GM19397 (cell line): ENCODE measurements around the gene TMEM178A.

ENCODE experiments used
- ATAC-seq: cut with Tn5 transposase; IDR thresholded peaks from one replicate; pipeline ENCODE4 v1.9.1; 2021; ENCODE audit warnings: mild to moderate bottlenecking, moderate library complexity; ENCODE audit not compliant: unreplicated experiment

Gene TMEM178A

DNA sequence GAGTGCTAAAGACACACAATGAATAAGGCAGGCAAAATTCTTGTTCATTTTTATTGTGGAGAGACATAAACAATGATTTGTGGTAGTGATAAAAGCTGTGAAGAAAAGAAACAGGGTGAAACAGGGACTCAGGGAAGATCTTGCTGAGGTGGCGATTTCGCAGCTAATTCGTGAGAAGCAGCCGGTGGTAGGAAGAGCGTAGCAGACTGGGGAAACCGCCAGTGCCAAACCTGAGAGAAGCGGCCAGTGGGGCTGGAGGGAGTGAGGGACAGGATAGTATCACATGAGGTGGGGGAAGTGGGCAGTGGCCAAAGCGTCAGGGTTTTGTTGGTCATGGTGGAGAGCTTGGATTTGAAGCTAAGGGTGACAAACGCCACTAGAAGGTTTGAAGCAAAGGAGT lies 42.3 kb downstream of the TMEM178A start:
- no peak for ATAC-seq

DNA sequence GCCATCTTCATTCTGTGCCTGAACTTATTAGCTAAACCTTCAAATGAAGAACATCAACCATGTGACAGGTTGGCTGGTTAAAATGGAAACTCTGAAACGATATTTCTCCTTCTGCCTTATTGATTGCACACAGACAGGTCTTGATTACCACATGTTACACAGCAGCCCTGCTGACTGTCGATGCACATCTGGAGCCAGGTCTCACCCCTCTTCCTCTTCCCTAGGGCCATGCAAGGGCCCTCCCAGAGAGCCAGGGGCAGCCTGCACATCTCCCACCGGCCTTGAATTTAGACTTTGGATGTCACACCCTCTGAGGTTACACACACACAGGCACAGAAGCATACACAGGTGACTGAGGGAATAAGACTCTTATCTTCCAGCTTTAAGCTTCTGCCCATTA lies 45.1 kb downstream of the TMEM178A start:
- ATAC-seq: no peak

DNA sequence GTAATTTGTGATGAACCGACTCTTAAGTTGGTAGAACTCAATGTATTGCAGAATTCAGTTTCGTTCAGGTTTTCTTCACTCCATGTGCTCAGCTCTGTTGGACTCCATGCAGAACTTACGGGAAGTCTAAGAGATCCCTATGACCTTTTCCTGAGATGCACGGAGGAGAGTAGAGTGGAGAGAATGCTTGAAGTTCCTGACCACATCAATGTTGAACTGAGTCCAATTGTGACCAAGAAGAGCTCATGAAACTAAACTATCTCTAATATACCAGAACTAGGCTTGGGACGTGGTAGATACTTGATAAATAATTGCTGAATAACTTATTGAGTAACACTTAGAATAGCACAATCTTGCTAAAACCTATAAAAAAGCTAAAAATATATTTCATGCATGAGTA lies 47.2 kb downstream of the TMEM178A start:
- no peak for ATAC-seq

DNA sequence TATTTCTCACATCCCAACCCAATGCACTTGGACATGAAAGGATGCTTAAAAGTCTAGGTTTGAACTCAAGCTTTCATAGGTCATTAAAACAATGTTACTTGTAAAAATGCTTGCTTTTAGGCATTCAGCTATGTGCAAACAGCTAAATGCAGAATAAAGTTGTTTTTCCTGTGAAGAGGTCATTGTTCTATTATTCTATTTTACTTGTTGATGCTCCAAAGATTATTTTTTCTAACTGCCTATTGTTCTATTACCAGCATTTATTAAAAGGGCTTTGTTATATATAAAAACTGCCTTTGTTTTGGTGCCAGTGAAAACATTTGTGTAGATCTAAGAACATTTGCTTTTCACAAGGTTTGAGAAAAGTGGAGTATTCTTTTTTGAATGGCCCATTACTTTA lies 49.4 kb downstream of the TMEM178A start:
- ATAC-seq: no peak

DNA sequence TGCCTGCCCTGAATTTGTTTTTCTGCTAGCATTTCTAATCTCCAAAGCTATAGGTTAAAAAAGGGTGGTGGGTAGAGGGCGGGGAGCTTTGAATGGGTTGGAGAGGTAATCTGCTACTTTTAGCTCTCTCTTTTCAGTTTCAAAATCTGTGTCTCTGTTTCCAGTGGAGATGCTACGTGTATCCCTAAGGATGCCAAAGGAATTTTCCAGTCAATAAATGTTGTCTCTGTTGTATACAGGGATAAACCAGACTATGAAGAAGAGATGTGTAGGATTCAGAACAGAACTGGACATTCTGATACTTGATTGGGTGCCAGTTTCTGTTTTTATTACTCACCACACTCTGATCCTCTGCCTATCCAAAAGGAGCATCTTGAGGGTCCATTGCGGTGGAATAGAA lies 50.1 kb downstream of the TMEM178A start:
- no peak for ATAC-seq

DNA sequence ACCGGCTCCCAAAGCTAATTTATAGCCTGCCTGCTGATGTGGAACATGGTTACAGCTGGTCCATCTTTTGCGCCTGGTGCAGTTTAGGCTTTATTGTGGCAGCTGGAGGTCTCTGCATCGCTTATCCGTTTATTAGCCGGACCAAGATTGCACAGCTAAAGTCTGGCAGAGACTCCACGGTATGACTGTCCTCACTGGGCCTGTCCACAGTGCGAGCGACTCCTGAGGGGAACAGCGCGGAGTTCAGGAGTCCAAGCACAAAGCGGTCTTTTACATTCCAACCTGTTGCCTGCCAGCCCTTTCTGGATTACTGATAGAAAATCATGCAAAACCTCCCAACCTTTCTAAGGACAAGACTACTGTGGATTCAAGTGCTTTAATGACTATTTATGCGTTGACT lies 51.4 kb downstream of the TMEM178A start:
- no peak for ATAC-seq

DNA sequence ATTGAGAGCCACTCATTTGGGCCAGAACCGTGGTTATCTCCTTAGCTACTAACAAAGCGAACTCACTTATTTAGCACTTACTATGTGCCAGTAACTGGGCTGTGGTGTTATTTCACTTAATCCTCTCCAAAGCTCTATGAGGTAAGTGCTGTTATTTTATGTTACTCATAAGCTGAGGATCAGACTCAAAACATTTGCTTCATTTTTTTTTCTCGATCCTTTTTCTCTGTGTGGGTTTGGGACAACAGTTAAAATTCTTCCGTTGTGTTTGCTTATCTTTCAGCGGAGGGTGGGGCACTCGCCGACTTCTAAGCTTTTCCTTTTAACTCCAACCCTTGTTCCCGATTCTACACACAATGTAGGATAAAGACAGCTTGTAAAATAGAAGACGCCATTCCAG lies 52.8 kb downstream of the TMEM178A start:
- ATAC-seq: no peak

DNA sequence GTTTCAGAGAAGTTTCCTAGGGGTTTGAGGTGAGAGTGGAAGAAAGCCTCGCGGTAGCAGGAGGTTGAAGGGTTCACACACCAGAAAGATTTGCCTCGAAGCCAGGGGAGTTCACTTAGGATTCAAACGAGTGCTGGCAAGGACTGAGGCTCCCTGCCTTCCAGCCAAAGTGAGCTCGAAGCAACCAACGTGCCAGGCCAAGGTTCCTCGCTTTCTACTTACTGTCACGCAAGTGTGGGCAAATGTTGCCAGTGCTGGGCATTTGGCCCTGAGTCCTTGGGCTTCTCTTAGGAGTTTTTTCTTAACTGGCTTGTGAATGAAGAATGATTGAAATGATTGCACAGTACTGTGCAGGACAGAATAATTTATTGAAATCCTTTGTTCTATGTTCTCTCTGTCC lies 53.6 kb downstream of the TMEM178A start:
- no peak for ATAC-seq

DNA sequence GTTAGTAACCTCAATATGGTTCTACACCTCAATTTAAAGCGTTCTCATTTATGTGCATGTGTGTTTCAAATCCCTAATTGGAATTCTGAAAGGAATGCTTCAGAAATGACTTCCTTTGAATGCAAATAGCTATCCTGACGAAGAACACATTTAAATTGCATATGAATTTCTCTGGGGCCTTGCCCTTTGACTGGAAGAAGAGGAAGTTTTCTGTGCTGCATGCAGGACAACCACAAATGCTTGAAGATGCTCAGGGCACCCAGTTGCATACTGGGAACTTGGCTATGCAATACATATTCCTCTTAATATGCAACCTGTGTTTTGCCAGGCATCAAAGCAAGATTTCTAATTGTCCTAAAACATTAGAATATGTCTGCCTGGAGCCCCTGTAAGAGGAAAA lies 55.3 kb downstream of the TMEM178A start:
- ATAC-seq: no peak

DNA sequence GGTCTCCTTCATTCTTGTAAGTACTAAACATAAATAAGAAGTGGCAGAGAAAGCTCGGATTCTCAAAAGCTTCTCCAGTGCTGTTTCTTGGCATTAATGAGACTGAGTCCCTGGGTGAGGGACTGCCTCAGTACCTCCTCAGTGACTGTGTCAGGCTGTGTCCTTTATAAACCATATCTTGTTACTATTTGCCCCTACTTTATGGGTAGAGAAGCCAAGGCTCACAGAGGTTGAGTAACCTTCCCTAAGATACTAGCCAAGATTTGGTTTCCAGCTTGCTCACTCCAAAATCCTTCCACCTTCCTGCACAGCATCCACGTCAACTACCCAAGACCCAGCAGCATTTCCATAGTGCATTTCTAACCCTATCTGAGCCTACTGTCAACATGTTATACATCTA lies 57.8 kb downstream of the TMEM178A start:
- no peak for ATAC-seq

DNA sequence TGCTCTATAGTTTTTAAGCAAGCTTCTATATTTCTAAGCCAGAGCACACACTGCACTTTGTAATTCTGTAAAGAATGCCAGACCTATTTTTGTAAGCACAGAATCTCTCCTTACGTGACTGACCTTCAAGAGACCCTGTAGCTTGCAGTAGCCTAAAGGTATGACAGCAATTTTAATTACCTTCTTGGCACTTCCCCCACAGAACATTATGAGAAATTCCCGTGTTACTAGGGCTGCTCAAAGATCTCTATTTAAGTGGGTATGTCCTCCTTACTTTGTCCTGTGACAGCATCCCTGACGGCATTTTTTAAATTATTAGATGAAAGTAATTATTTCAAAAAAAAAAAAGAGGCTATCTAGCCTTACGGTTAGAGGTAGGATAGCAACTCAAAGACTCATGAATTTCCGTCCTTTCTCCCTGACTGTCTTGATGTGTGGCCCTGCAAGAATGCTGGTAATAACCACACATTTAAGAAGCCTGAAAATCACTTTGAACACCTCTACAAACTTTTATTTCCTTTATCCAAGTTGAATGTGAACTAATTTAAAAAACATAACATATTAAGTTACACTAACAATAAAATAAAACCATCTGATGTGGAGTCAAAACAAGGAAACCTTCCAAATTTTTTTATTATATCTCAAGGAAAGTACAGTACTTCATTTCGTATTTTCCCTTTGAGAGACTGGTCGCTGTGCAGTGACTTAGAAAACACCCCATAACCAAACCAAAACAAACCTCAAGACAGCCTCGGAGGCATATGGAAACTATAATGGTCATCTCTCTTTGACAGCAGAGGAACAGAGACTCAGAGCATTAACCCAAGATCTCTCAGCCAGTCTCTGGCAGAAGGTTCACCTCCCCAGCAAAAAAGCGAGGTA lies 58.5 kb downstream of the TMEM178A start:
- ATAC-seq: no peak

DNA sequence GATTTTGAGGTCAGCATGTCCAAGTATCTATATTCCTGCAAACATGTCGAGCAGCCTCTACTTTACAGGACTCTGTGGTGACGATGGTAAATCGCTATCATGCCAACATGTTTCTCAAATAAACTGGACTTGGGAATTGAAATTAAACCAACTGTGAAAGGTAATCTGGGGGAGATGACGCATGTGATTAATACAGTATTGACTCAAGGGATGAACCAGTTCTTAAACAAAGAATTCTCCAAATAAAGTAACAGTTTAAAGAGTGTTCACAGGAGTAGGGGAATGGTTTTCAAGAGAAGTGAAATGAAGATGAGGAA lies 59.1 kb downstream of the TMEM178A start:
- no peak for ATAC-seq

DNA sequence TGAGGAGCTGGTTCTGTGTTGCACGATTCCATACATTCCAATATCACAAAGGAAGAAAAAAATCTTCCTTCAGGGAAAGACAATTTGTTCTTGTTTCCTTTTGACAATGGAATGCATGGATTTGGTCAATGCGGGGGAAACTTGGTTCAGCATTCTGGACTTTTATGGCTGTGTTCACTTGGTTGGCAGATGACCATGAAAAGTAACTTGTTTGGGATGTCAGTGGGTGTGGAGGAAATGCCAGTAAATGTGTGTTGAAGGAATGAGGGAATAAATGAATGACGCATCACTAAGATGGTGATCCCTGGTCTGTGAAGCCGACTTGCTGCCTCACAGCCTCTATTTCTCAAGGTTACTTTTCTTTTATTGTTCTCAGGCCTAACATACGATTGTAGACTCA lies 59.7 kb downstream of the TMEM178A start:
- no peak for ATAC-seq

DNA sequence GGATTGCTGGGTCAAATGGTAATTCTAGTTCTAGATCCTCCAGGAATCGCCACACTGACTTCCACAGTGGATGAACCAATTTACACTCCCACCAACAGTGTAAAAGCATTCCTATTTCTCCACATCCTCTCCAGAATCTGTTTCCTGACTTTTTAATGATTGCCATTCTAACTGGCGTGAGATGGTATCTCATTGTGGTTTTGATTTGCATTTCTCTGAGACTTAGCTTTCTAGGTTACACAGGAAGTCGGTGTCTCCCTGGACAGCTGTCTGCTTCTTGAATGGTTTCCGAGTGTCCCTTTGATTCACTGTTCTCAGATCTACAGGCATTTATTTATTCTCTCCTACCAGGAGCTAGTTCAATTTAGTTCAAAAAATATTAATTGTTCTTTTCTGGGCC lies 62.4 kb downstream of the TMEM178A start:
- peak; percentile 55 for ATAC-seq

DNA sequence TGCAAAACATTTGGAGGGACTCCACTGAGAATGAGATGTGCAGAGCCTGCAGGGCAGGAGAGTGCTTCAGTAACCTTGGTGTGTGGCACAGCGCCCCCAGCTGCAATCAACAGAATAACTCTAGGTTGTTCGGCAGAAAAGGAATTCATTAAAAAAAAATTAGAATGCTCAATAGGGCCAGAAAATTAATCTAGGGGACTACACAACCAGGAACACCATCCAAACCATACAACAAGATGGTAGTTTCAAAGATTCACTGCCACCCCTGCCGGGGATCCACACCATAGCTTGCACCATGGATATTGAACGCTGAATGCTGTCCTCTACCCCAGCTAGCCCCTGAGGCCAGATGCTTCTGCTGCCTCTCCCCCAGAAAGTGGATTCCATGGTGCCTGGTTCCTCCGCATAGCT lies 63.2 kb downstream of the TMEM178A start:
- ATAC-seq: peak; percentile 48

DNA sequence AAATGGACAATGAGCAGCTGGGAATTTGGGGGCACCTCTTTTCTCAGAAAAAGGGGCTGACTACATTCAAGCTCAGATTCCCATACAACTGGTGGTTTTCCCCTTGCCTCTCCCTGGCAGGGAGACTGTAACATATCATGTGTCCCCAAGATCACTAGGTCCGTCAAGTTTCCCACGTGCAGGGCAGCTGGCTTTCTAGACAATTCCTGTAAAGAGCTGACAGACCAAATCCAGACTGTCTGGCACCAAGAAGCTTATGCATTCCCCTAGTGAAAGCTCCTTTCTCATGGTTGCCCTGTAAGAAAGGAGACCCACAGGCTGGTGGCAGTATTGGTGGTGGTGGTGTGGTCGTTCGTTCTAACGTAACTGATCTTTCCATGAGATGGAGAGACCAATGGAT lies 64.6 kb downstream of the TMEM178A start:
- ATAC-seq: no peak

DNA sequence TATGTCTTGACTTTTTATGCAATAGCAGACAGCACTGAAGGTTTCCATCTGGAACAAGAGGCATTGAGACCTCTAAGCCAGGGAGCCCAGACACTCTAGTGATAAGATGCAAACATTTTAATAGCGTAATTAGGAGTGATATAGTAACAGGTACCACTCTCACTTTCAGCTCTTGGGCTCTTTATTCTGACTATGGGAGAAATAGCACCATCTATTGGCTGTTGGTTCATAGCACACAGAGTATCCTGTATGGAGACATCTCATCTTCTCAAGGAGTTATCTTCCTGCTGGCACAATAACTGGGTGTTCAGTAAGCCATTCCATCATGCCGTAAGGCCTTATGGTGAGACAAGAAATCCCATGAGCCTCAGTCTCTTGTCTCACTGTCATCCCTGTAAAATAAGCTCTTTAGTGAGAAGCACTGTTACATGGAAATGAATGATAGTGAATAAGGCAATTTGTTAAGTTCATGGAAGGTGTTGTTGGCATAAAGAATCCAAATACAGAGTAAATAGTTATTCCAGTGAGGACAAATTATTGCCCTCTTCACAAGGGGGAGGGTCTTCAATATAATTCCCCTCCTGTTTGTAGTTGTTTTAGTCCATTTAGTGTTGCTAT lies 65.1 kb downstream of the TMEM178A start:
- peak; percentile 42 for ATAC-seq

DNA sequence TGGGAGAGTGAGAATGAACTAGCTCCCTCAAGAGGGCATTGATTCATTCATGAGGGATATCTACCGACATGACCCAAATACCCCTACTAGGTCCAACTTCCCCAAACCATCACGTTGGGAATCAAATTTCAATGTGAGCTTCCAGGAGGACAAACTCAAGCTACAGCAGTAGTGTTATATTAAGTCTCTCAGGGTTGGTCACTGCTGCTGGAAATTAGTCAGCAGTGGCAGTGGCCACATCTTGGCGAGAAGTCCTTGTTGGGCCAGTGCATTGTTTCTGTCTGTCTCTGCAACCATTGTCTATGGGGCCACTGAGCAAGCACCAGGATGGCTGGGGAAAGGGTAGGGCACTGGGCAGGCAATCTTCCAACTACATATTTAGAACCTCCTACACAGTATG lies 65.8 kb downstream of the TMEM178A start:
- no peak for ATAC-seq

DNA sequence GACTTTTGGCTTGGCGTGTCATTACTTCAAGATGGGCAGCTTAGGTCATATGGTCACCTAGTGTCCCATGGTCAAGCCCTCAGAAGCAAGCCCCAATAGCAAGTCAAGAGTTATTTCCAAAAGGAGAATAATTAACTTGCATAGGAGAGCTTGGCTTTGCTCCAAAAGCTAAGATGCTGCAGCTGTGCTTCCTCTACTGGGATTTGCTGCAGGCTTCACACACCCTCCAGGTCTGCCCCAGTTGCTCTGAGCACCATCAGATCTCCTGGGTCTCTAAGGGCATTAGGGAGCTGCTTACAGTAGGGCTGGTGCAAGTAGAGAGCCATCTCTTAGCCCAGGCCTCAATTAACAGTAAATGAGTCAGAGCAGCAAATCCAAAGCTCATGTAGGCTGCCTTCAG lies 66.8 kb downstream of the TMEM178A start:
- no peak for ATAC-seq

DNA sequence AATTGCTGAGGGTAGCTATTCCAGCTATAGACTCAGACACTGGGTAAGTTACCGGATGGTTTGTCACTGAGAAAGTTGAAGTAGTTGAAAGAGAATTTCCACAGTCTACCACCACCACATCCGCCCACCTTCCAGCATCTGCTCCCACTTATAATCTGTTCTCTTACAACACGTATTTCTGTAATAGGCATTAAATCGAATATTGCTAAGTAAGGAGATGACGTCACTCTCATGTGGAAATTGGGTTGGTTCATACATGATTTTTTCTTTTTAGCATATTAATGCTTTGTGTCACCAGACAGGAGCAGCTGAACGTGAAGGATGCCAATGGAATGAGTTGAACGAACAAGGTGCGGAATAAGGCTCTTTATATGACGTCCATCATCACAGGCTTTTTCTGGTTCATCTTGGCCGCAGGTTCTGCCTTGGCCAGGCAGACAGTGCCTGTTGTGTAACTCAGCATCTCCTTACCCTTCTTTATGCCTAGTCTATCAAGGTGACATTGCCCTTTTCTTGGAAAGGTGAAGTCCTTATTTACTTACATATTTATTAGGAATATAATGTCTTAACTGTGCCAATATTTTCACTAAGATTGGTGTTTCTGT lies 67.5 kb downstream of the TMEM178A start:
- ATAC-seq: no peak

DNA sequence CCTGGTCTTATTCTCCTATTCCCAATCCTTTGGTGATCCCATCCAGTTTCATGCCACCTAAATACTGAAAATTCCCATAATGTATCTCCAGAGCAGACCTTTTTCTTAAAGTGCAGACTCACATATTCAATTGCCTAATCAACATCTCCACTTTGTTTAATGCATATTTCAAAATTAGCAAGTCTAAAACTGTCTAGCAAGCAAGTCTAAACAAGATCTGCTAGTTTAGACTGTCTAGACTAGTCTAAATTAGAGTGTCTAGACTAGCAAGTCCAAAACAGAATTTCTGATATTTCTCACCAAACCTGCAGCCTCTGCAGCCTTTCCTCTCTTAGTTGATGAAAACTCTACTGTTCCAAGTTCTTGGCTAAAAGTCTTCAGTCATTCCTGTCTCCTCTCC lies 68.7 kb downstream of the TMEM178A start:
- ATAC-seq: no peak

DNA sequence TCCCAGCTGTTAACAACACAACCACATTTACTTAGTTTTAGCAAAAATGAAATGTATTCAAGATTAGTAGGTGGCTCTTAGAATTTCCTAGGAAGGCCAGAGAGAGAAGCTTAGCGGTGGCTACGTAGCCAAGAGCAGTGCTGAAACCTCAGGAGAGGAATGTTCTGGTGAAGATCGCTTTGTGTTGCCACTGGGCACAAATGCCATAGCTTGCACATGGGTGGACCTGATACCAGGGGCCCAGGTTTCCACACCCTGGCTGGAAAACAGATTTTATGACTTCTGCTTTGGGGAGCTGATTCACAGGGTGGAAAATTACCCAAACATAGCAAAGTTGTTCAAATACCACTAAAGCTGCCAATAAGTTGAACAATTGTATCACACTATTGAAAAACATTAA lies 69.9 kb downstream of the TMEM178A start:
- no peak for ATAC-seq
